Pancreas (tissue), 10 donors: ENCODE data around the gene CCNI. TPM values are rescaled to one million over a fixed set of nuclear protein-coding genes. Genes with fewer than 3 reads are reported as not detected.

Experiments used
- ATAC-seq, 4 donors: fragments of 200-7000 bp; cut with Tn5 transposase; one replicate each; pipeline versions ENCODE4 v1.8.0 to v1.9.1; 2020; ENCODE audit warnings: mild to moderate bottlenecking in 4 of 4, moderate library complexity in 4 of 4
- DNase-seq, 6 donors: peaks; one replicate each; pipeline ENCODE4 v3.0.0-alpha.2; 2020
- FAIRE-seq: peaks from 2 replicates; lab custom pipeline; 2012; peaks lifted over from hg19 to GRCh38; lab: Jason Lieb, UNC
- H3K27ac ChIP-seq, 4 donors: fragments of 200-600 bp; sonication (generic); 1 replicate in 3 of 4; 2 replicates in 1 of 4; pipeline versions ENCODE4 v1.5.0 to v1.8.0; 2020
- H3K27me3 ChIP-seq, 4 donors: fragments of 200-600 bp; one replicate each; pipeline ENCODE4 v1.8.0; 2021
- H3K36me3 ChIP-seq, 3 donors: fragments of 200-600 bp; sonication (generic) in 1 of 3; one replicate each; pipeline versions ENCODE4 v1.5.0 to v1.8.0; 2020 to 2021
- H3K4me1 ChIP-seq, 3 donors: fragments of 200-600 bp; one replicate each; pipeline ENCODE4 v1.8.0; 2021
- H3K4me3 ChIP-seq, 4 donors: fragments of 200-600 bp; sonication (generic) in 2 of 4; one replicate each; pipeline versions ENCODE4 v1.5.0 to v1.8.0; 2020 to 2021
- H3K9me3 ChIP-seq, 4 donors: fragments of 200-600 bp; one replicate each; pipeline ENCODE4 v1.8.0; 2021
- CTCF ChIP-seq, 4 donors: fragments of 200-600 bp; sonication (generic) in 3 of 4; IDR thresholded peaks; one replicate each; pipeline versions ENCODE4 v1.5.0 to v1.8.0; 2021; ENCODE audit warnings: antibody characterized with exemption in 4 of 4
- WGBS, 2 donors: extraction: QIAGEN DNeasy Blood & Tissue Kit; methylation state at CpG; one replicate each; pipeline ENCODE4 v1.1.7; 2013; 5-methylcytosine and 5-hydroxymethylcytosine counted together
- intact Hi-C, 3 donors: fragments of 100-400 bp; cut with DNase I; formaldehyde crosslinking; loops; one replicate each; pipeline versions ENCODE4 v1.11.1 to v1.14.2; 2022
- polyA plus RNA-seq, 2 donors: library from polyadenylated mRNA; stranded (reverse); fragments of 200-250 nt; gene quantifications; one replicate each; pipeline ENCODE4 v1.2.3, GENCODE V29; 2013
- total RNA-seq, 6 donors: library from RNA; stranded (reverse); fragmentation: NEBNext Ultra II Directional in 4 of 6; extraction: Animal tissue kit (Norgen Biotek cat#: 25700) in 4 of 6; gene quantifications; one replicate each; pipeline versions ENCODE4 v1.2.1 to v1.2.4, GENCODE V29; 2021 to 2023
- donor health status: healthy with polysubstance abuse.
- donor health status: DM: no; HTN: no; CAD: no; lungs with moderate emphysema.
- donor health status: DM: no; HTN: no; CAD: no.
- donor health status: control.
- donor health status: control.
- donor health status: Bipolar disorder and iron deficiency.
- donor health status: DM: yes; HTN: yes; CAD: no.
- donor health status: DM: no; HTN: no; CAD: no.
- donor health status: DM: no; HTN: no; CAD: no.
- donor health status: DM: yes; HTN: yes; CAD: no.

Gene CCNI
- total and polyA plus RNA-seq, 8 donors = 33.3 to 196 (median 152) TPM

- ATAC-seq = peak; percentile 93 to 99 (median 98)
- Histone ChIP-seq H3K4me3 (no peak overlapping the region), H3K4me1 (no peaks in the 10 kb centered on the region), H3K27me3 (no peaks in the 10 kb centered on the region), H3K27ac (no peak overlapping the region), H3K9me3 (no peaks in the 10 kb centered on the region), H3K36me3 (no peaks in the 10 kb centered on the region)
- TF ChIP-seq CTCF (IDR thresholded peaks at IDR 0.05) = peak; percentile 63 to 77 (median 74)
- peak; percentile 56 to 85 (median 74) for DNase-seq
- intact Hi-C loops = no loop called here
- FAIRE-seq = no peak
- 21 to 23% methylated on average over 6 of the region's 6 CpGs for WGBS, 2 donors
Measured at GRCh38 chr4:77095101-77095821, 19.5 kb upstream of the CCNI start.

DNA sequence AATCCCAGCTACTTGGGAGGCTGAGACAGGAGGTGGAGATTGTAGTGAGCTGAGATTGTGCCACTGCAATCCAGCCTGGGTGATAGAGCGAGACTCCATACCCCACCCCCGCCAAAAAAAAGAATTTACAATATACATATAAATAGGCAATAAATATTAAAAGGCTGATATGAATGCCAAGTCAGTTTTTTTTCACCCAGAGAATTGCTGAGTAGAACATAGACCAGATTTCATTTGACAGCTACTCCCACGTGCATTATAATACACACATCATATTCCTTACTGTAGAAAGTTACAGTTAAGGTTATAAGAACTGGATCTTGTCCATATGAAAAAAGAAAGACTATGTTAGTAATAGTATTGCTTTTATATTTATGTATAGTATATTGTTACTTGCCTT, 18.7 kb upstream of the CCNI start:
- intact Hi-C loops = no loop called here
- FAIRE-seq = no peak
- no peak for DNase-seq
- no peaks in the 10 kb centered on the region for H3K9me3 ChIP-seq
- no peaks in the 10 kb centered on the region for H3K36me3 ChIP-seq
- H3K27ac ChIP-seq = no peak overlapping the region
- H3K4me1 ChIP-seq = no peaks in the 10 kb centered on the region
- no peak for TF ChIP-seq CTCF (IDR thresholded peaks at IDR 0.05)
- ATAC-seq = no peak
- 87 to 94% methylated on average over 3 of the region's 3 CpGs for whole genome bisulfite sequencing, 2 donors
- H3K27me3 ChIP-seq = no peaks in the 10 kb centered on the region
- H3K4me3 ChIP-seq = no peak overlapping the region

DNA sequence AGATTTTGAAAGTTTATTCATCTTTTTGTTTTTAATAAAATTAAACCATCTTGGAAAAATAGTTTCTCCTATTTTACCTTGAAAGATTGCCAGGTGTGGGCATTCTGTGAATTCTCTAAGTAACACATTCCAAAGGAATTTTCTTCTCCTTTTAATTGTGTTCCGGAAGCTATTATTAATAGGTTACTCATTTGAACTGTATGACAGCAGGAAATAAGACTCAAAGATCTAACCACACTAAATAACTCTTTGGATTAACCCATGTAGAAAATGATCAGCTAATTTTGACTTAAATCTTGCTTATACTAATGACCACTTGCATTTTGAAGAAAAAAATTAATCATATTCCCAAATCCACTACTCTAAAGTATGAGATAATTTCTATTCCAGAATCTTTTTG, 17.6 kb upstream of the CCNI start:
- Histone ChIP-seq H3K4me1 (no peaks in the 10 kb centered on the region), H3K4me3 (no peak overlapping the region), H3K27me3 (no peaks in the 10 kb centered on the region), H3K9me3 (no peaks in the 10 kb centered on the region), H3K36me3 (no peaks in the 10 kb centered on the region), H3K27ac (peak overlapping the region in 2 of 4 donors; percentile 20 to 38)
- peak in 3 of 4 donors; percentile 42 to 49 (median 42) for ATAC-seq
- WGBS, 2 donors = 40 to 46% methylated on average over 1 of the region's 1 CpG
- FAIRE-seq = no peak
- DNase-seq = no peak
- no peak for TF ChIP-seq CTCF (IDR thresholded peaks at IDR 0.05)
- intact Hi-C loops = no loop called here

DNA sequence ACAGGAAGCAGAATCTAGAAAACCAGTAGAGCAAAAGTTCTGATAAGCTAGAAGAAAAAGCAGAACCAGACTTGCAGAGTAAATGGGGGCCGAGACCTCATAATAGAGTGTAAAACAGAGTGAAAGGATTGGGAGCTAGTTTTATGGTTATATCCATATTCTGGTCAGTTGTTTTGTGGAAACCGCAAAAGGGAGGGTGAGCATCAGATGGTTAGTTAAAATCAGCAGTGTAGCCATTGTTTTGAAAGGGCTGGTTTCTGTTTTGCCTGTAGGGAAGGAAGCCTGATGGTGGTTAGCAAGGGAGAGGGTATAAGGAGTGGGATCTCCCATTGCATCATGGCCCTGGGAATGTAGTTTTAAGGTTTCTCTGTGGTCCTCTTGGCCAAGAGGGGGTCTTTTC, 17.2 kb upstream of the CCNI start:
- intact Hi-C loops = no loop called here

More for the DNA sequence above, 17.2 kb upstream of the CCNI start:
- H3K27ac ChIP-seq = peak overlapping the region in 2 of 4 donors; percentile 20 to 38
- H3K4me3 ChIP-seq = no peak overlapping the region
- DNase-seq = no peak
- peak in 2 of 4 donors; percentile 15 to 29 for ATAC-seq
- H3K27me3 ChIP-seq = no peaks in the 10 kb centered on the region
- H3K9me3 ChIP-seq = no peaks in the 10 kb centered on the region
- no peak for TF ChIP-seq CTCF (IDR thresholded peaks at IDR 0.05)
- no peak for FAIRE-seq
- H3K36me3 ChIP-seq = no peaks in the 10 kb centered on the region
- H3K4me1 ChIP-seq = no peaks in the 10 kb centered on the region
- 90 to 93% methylated on average over 2 of the region's 2 CpGs for WGBS, 2 donors
